GM18526 (cell line): ENCODE data around the gene SPZ1.

ENCODE experiments used
- POLR2A ChIP-seq: IDR thresholded peaks from 3 replicates; pipeline ENCODE4 v1.6.1; 2011; ENCODE audit not compliant: insufficient read length; ENCODE audit errors: extremely low read depth

SPZ1 gene

GRCh38 chr5:80315244-80315643 lies 4.6 kb upstream of the SPZ1 start:
- no peak for TF ChIP-seq POLR2A

GRCh38 chr5:80318212-80318611 lies 1.6 kb upstream of the SPZ1 start:
- no peak for TF ChIP-seq POLR2A

DNA sequence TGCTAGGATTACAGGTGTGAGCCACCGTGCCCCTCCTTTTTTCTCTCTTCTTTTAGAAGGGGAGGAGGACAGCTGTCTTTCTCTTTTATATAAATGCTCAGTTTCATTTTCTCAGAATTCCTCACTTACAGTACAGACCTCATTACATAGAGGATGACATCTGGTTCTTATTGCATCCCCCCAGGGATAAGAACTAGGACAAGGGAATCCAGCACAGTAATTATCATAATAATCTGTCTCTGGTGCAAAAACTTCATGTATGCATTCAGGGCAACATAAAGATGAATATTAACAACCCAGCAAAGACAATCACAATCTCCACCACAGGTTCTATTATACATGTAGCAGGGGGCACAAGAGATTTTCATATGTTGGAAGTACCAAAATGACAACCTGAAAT lies 5.1 kb downstream of the SPZ1 start:
- TF ChIP-seq POLR2A = no peak

GRCh38 chr5:80326468-80326867 lies 6.7 kb downstream of the SPZ1 start:
- TF ChIP-seq POLR2A = no peak

- TF ChIP-seq POLR2A = no peak
Measured at GRCh38 chr5:80337379-80337778, 17.6 kb downstream of the SPZ1 start.

DNA sequence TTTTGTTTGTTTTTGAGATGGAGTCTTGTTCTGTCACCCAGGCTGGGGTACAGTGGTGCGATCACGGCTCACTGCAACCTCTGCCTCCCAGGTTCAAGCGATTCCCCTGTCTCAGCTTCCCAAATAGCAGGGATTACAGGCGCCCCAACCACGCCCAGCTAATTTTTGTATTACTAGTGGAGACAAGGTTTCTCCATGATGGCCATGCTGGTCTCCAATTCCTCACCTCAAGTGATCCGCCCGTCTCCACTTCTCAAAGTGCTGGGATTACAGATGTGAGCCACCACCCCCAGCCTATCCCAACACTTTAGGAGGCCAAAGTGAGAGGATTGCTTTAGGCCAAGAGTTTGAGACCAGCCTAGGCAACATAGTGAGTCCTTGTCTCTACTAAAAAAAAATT lies 19.3 kb downstream of the SPZ1 start:
- no peak for TF ChIP-seq POLR2A

DNA sequence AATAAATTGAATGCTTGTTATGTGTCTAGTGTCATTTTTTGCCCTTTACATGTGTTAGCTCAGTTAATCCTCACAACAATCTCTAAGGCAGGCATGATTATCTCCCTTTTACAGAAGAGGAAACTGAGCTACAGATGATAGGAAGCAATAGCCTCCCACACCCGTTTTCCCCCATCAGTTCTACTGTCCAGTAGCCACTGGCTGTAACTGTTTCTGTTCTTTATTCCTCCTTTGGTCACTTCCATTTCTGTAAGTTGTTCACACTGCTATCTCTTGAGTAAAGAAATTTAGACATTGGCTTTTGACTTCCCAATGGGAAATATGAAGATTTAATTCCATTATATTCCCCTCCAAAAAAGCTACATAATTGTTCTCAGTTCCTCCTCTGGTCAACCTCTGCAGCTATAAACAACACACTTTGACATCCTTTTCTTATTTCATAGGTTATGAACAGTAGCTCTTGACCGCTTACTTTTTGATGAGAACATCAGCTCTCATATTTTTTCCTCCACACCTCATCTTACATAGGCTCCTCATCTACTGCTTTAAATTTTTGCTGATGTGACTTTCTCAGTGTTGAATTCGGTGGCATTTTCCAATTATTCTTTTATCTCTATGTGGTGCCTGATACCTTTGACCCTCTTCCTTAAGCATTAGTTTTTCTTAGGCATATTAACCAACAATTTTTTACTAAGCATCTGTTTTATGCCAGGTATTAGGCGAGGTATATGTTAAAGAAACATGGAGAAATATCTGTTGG lies 21.4 kb downstream of the SPZ1 start:
- no peak for TF ChIP-seq POLR2A

- no peak for TF ChIP-seq POLR2A
Measured at GRCh38 chr5:80343067-80343466, 23.3 kb downstream of the SPZ1 start.

DNA sequence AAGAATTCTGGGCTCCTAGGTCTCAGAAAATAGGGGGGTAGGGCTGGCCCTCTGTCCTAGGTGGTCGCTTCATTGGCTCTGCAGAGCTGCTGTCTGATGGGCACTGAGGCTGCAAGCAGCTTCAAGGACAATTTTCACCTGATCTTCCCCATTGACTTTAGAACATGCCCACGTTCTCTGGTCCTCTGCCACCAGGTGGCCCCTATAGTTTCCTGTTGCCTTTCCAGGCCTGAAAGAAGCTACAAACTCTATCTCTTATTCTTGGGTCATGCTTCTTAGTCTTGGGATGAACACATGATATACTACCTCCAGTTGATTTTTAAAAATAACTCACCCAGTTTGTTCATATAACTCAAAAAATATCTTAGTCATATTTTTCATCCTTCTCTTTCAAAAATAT lies 26.3 kb downstream of the SPZ1 start:
- no peak for TF ChIP-seq POLR2A

DNA sequence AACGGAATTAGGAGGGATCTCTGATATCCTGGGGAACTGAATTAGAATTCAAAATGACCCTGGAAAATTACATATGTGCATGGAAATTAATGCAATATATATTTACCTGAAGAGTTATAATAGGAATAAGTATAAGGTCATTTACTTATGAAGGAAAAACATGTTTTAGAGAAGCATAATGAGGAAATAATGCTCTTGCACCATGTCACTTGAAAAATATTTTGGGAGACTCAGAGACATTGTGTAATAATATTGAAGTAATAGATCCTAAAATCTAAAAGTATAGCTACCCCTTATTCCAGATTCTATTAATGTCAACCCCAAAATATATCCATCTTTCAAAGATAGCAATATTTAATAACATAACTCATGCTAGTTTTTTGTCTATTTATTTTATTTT lies 28.4 kb downstream of the SPZ1 start:
- no peak for TF ChIP-seq POLR2A

DNA sequence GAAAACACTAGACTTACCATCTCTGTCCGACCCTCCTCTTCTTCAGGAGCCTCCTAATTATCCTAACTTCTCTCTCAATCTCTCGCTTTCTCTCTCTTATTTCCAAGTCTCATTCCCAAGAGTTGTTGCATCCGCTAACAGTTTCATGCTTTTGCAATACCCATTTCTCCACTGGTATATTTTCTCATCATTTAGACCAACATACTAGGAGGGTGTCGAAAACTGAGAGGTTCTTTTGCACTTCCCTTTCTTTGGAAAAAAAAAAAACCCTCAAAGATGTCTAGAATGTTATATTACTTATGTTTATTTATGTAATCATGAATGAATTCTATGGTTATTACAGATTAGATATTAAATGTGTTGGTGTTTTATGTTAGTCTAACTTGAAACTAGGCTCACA lies 35.9 kb downstream of the SPZ1 start:
- TF ChIP-seq POLR2A = no peak

- TF ChIP-seq POLR2A = no peak
Measured at GRCh38 chr5:80357671-80358070, 37.9 kb downstream of the SPZ1 start.

DNA sequence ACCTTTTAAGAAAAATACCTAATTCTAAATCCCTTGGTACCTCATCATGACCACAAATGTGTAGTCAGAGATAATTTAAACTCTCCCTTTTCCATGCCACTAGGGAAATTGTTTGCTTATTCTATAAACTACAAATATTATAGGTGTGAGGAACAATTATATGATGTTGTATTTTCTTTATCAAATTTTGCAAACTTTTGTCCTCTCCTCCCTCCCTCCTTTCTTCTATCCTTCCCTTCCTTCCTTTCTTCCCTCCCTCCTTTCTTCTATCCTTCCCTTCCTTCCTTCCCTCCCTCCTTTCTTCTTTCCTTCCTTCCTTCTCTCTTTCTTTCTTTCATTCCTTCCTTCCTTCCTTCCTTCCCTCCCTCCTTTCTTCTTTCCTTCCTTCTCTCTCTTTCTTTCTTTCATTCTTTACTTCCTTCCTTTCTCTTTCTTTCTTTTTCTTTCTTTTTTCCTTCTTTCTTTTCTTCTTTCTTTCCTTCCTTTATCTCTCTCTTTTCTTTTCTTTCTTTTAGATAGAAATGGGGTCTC lies 41.2 kb downstream of the SPZ1 start:
- no peak for TF ChIP-seq POLR2A

- TF ChIP-seq POLR2A = no peak
Measured at GRCh38 chr5:80364892-80365291, 45.1 kb downstream of the SPZ1 start.

- no peak for TF ChIP-seq POLR2A
Measured at GRCh38 chr5:80368661-80369480, 49.1 kb downstream of the SPZ1 start.

- TF ChIP-seq POLR2A = no peak
Measured at GRCh38 chr5:80369521-80369920, 49.7 kb downstream of the SPZ1 start.
